ENCODE data around the gene DYNLRB1. TPM values are rescaled to one million over a fixed set of nuclear protein-coding genes. Genes with fewer than 3 reads are reported as not detected.

Gene DYNLRB1
- total and polyA plus RNA-seq, 2 donors (not counting 1 experiment from before 2014, with no cell fraction given), result 55.3 to 120 TPM

GRCh38 chr20:34566978-34567891, 51.0 kb downstream of the DYNLRB1 start:
- ChIA-PET POLR2A (interaction anchor here (0.7 kb wide), 1 partner anchor 1344 kb away, joined by 3 read pairs; no protein-coding TSS in a partner anchor), CTCF (interaction anchor here (1.0 kb wide), 1 partner anchor 202 kb away, joined by 4 read pairs; no protein-coding TSS in a partner anchor)
- no peaks in the 10 kb centered on the region for H3K9me3 Mint-ChIP-seq (ENCODE audit: insufficient read depth)

More at GRCh38 chr20:34566978-34567891, 51.0 kb downstream of the DYNLRB1 start:
- DNase-seq, result no peak
- peaks cover 0 to 3% of the 10 kb centered on the region in 2 experiments for H3K36me3 ChIP-seq (replicated peaks in 1 of 2; ENCODE audit: control extremely low read depth in 1 of 2, control insufficient read depth in 1 of 2, extremely low read depth in 1 of 2, insufficient read depth in 2 of 2, low read length in 1 of 2)
- H3K4me2 ChIP-seq (replicated peaks; ENCODE audit: low read depth, low read length, poor library complexity, severe bottlenecking), result no peak overlapping the region
- H3K9me3 ChIP-seq (ENCODE audit: control extremely low read depth in 1 of 3, control insufficient read depth in 2 of 3, insufficient read depth in 1 of 3, low read length in 2 of 3), result no peaks in the 10 kb centered on the region
- H3K79me2 ChIP-seq (ENCODE audit: control insufficient read depth, insufficient read depth, low read length), result no peaks in the 10 kb centered on the region
- TF ChIP-seq CTCF (IDR thresholded peaks at IDR 0.05) (no peak), EZH2 (IDR thresholded peaks at IDR 0.05; ENCODE audit: borderline replicate concordance, insufficient read depth, low read depth, low read length, poor library complexity, severe bottlenecking) (no peak)
- H4K20me1 ChIP-seq (ENCODE audit: control insufficient read depth, insufficient read depth, low read length, poor library complexity, severe bottlenecking), result no peaks in the 10 kb centered on the region
- no peak overlapping the region for H2AFZ ChIP-seq (ENCODE audit: insufficient read depth, low read depth, low read length, poor library complexity, severe bottlenecking)
- no peaks in the 10 kb centered on the region for H3K27me3 ChIP-seq (replicated peaks in 1 of 4; ENCODE audit: control extremely low read depth in 1 of 4, control insufficient read depth in 3 of 4, insufficient read depth in 4 of 4, low read length in 3 of 4)
- H3K4me1 ChIP-seq (ENCODE audit: control insufficient read depth in 2 of 2, insufficient read depth in 2 of 2, low read length in 2 of 2), result peaks cover 5 to 6% of the 10 kb centered on the region in 2 donors
- WGBS (ENCODE audit: insufficient coverage), result 96% methylated on average over 6 of the region's 9 CpGs
- no peak overlapping the region for H3K4me3 Mint-ChIP-seq
- no peak overlapping the region for H3K27ac Mint-ChIP-seq
- no peak overlapping the region for H3K9ac ChIP-seq (ENCODE audit: low read length)
- H3K4me3 ChIP-seq (ENCODE audit: control extremely low read depth in 1 of 5, extremely low read depth in 1 of 5, insufficient read depth in 1 of 5, low read depth in 2 of 5, low read length in 4 of 5), result no peak overlapping the region
- intact Hi-C loops (cut with micrococcal nuclease), result no loop called here
- H3K27me3 Mint-ChIP-seq, result no peaks in the 10 kb centered on the region
- peaks cover 9% of the 10 kb centered on the region for H3K4me1 Mint-ChIP-seq
- no peak overlapping the region for H3K27ac ChIP-seq (ENCODE audit: low read length in 2 of 2)
- ATAC-seq (ENCODE audit: low read depth), result no peak

Measured in B cell (primary cell).